RPMI8226 (cell line): ENCODE data around the gene TNFSF11.

Source experiments
- DNase-seq: peaks from one replicate; pipeline ENCODE4 v3.0.0-alpha.2; 2015

The TNFSF11 gene

GRCh38 chr13:42612021-42612765 is 38.2 kb downstream of the TNFSF11 start:
- peak; percentile 27 for DNase-seq

DNA sequence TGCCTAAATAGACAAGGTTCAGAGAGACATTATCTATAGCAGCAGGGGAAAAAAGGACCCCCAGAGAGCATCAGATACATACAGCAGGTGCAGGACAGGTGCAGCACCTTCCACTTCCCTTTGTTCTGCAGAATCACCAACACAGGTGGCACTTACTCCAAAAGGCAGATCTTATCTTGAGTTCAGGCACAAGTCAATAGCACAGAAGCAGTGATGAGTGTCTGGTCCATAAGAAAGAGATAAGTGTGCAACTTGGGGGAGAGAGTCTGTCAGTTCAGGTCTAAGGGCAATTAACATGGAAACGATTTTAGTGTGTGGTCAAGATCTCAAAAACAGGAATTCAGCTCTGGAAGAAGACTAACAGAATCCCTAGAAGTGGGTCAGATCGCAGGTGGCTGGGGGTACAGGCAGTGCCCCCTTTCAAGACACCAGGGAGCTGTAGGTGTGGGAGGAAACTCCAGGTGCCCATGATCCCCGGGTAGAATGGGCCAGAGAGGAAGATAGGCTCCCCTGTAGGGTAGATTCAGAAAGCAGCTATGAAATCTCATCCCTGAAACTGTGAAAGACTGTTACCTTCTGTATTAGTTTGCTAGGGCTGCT is 40.6 kb downstream of the TNFSF11 start:
- DNase-seq = no peak

GRCh38 chr13:42615691-42616090 is 41.7 kb downstream of the TNFSF11 start:
- no peak for DNase-seq

GRCh38 chr13:42617221-42617620 is 43.3 kb downstream of the TNFSF11 start:
- DNase-seq = no peak

DNA sequence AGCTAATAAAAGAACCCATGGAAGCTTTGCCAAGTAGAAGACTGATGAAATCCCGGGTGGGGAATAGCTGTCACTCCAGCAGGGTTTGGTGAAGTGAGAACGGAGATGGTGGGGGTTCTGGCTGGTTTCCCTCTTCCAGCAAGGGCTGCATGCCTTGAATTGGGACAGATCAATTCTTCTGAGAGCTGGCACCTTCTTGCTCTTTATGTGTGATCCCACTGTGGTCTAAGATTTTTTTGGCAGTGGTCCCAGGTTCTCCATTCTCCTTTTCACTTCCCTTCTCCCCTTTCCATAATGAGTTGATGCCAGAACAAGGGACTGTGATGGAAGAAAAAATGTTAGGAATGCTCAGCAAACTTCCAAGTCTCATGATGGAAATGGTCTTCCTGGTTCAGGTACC is 50.0 kb downstream of the TNFSF11 start:
- no peak for DNase-seq

DNA sequence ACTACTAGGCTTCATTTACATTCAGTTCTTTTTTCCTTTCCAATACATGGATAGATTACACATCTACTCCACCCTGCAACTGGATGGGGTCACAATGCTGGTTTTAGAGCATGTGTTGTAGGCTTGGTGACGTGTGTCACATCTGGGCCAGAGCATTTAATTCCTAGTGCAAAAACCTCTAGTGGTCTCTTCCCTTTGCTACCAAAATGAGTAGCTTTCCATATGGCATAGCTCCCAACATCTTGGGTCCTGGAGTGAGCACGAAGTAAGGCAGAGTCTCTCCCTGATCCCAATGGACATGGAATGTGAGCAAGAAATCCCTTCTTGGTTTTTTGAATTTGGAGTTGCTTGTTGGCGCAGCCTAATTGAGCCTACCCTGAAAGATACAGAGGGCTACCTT is 51.7 kb downstream of the TNFSF11 start:
- DNase-seq = no peak

DNA sequence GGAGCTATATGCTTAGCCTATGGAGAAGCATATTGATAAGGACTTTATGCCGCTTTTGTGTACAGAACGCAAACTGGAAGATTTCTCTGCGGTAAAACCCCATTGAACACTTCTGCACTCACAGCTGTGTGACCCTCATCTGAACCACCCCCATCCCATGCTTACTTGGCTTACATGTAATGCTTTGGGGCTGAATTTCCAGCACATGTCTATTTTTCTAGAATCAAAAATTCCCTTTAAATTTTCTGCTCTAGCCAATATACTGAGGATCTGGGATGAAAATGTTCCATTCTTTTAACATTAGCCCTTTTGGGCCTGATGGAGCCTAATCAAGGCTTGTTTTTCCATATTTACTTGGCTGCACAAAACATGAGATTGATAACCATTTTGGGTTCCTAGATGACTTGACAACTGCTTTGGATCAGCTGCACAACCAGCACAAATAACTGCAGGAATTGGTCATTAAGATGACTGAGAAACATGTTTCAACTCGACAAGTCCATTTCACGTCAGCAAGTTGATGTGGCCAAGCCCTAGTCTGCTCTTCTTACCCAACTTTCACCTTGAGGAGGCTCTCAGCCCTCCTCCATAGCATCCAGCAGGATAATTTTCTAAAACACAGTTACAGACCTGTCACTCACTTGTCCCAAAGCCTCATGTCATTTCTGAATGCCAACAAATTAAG is 52.4 kb downstream of the TNFSF11 start:
- DNase-seq = no peak

DNA sequence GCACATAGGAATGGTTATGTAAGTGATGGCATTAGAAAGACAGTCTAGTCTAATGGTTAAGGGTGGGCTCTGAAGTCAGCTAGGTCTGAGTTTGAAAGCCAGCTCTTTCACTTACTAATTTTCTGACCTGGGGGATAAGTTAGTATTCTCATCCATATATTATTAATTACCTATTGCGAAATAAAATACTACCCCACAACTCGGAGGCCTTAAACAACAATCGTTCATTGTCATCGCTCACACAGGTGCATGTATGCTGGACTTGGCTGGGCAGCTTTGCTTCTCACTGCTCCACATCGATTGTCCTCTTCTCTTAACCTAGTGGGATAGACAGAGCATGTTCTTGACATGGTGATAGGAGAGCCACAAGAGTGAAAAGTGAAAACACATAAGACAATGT is 54.7 kb downstream of the TNFSF11 start:
- DNase-seq = no peak

- no peak for DNase-seq
These were observed 57.2 kb downstream of the TNFSF11 start for GRCh38 chr13:42631181-42631580.

DNA sequence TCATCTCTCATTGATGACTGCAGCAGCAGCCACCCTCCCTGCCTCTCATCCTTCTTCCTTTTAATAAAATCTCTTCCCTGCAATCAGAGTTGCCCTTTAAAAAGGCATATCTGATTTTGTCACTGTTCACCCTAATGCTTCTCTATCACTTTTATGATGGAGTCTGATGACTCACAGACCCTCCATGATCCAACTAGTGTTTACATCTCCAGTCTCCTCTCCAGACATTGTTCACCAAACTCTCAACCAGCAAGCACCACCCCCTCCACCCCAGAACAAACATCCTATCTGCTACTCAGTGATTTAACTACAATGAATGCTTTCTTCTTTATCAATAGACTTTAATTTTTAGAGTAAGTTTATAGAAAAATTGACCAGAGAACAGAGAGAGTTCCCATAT is 59.5 kb downstream of the TNFSF11 start:
- DNase-seq = no peak

- DNase-seq = no peak
These were observed 64.1 kb downstream of the TNFSF11 start for GRCh38 chr13:42638101-42638500.

DNA sequence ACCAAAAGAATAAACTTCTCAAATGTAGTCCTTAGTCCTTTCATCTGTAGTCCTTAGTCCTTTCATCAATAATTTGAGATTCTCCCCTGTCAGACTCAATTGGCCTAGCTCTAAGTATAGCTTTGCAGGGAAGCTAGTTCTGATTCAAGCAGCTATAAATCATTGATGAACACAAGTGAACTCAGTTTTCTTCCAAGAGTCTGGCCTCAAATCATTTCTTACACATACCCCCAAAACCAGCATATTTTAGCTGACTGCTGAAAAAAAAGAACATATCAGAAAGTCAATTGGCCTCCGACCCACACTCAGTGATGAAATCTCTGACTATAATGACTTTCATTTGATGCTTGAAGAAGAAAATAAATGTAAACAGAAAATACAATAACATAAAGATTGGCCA is 64.9 kb downstream of the TNFSF11 start:
- DNase-seq = no peak

GRCh38 chr13:42643076-42643475 is 69.1 kb downstream of the TNFSF11 start:
- DNase-seq = no peak

GRCh38 chr13:42644841-42645240 is 70.9 kb downstream of the TNFSF11 start:
- no peak for DNase-seq

DNA sequence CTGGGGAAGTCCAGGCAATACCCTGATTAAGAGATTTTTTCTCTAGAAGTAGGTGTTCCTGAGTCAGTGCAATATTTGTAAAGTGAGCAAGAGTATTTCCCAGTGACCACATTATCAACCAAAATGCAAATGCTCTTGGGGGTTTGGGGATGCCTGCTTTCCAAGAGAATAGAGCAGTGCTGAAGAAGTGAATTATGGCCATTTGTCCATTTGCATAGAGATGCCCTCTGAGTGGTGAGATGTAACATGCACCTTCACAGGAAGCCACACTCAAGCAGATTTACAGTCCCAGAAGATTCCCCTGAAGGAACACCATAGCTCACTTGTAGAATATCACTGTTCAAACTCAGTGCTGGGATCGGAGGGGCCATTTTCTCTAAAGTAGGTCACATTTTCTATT is 71.8 kb downstream of the TNFSF11 start:
- DNase-seq = no peak

GRCh38 chr13:42649141-42649540 is 75.2 kb downstream of the TNFSF11 start:
- DNase-seq = no peak

DNA sequence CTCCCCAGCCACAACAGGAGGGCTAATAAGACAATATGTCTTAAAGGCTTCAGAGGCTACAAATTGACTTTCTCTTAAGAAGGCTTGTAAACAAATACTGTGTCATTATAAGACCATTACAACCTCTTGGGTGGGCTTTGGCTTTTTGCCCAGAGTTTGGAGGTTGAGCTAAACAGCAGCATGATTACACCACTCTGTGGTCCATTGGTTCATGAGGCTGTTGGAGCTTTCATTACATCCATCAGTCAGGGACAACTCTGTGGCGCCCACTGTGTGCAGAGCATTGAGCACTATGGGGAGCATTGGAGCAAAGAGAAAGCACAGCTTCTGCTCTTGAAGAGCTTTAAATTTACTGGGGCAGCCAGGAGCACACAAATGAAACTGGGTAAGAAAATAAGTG is 75.9 kb downstream of the TNFSF11 start:
- no peak for DNase-seq

DNA sequence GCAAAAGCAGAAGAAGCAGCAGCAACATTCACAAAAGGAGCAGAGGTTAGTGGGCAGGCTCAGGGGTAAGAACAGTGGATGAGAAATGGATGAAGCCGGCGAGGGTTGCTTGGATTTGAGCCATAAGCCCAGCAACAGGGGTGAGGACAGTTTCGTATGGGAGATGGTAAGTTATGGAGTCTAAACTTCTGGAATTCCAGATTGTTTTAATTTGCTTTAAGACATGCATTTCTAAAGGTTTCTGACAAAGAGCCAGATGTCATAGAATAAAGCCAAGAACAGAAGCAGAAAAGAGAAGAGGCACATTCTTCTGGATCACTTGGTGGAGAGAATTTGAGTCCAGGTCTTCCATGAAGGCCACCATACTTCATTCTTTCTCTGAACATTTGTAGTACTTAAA is 76.6 kb downstream of the TNFSF11 start:
- DNase-seq = no peak

DNA sequence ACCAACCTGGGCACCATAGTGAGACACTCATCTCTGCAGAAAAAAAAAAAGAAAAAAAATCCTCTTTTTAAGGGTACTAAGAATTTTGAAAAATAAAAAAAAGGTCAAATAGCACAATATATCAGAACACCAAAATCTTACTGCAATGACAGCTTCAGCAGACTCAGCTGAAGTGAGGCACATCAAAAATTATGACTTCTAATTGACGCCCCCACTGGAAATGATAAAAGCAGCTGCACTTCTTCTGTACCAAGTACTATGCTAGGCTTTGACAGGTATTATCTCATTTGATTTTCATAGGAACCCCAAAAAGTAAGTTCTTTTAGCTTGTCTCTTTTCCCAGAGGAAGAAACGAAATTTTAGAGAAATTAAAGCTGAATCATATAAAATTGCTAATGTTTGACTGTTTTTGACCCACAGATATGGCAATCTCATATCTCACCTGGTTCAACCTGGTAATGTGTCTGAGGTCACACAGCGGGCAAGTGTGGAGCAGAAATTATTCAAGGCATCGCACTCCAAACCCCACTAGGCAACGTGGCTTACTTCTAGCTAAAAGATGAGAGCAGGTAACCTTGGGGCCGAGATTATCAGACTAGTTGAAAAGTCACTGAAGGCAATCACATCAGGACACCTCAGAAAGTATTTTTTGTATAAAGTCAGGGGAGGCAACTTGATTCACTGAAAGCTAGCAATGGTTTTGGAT is 78.1 kb downstream of the TNFSF11 start:
- DNase-seq = no peak

DNA sequence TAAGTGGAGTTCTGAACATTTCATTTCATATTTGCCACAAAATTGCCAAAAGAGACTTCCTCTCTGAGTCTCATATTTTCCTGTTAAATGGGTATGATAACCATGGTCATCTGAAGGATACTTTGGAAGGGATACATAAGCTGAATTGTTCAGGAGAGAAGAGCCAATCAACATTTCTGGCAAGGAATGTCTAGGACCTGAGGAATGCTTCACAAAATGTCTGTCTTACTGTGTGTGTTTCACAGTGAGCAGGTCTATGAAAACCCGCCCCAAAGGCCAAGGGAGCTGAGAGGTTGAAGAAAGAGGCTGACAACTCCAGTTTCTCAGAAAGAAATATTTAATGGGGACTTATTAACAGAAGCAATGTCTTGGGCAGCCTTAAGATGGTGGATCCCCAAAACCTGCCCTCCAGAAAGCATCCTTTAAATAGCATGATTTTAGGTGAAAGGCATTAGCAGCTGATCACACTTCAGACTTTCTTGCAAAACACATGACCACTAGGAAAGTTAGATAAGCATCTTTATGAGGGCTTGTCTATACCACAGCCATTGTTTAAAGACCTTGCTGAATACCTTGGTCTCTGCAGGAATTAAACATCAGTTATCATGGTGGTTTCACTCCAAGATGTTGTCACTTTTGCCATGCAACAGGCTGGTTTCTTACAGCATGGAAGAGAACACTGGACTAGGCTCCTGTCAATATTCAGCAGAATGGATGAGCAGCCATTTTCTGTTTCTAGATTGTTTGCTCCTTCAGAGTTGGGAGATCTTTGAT is 78.9 kb downstream of the TNFSF11 start:
- no peak for DNase-seq

DNA sequence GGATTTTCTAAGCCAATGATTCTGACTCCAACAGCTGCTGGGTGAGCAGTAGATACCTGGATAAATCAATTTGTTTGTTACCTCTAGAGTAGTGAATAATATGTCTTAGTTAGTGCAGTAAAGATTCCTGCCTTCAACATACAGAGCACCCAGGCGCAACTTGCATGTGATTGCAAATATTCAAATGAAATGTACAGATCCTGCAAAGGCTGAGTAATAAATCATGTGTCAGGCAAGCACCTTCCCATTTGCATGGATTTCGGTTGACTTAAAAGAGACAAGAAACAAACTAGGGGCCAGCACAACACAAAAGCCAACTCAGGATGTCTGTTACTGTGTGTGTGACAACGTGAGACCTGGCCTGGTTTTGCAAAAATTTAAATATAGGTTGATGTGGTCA is 79.7 kb downstream of the TNFSF11 start:
- no peak for DNase-seq

GRCh38 chr13:42654212-42654611 is 80.3 kb downstream of the TNFSF11 start:
- DNase-seq = no peak

- no peak for DNase-seq
These were observed 80.8 kb downstream of the TNFSF11 start for GRCh38 chr13:42654722-42655121.
